Thoracic aorta (tissue), 2 donors: Measurements from ENCODE around the gene KDM7A. TPM values are rescaled to one million over a fixed set of nuclear protein-coding genes. Genes with fewer than 3 reads are reported as not detected.

ENCODE experiments used
- ATAC-seq: fragments of 150-250 bp; one replicate; pipeline ENCODE4 v1.8.0; 2017; ENCODE audit warnings: low read depth; ENCODE audit not compliant: insufficient number of reproducible peaks, low FRiP score
- DNase-seq: peaks from one replicate; pipeline ENCODE4 v3.0.0-alpha.2; 2020; ENCODE audit warnings: low spot score
- H3K27ac ChIP-seq, 2 donors: fragments of 200-600 bp; sonication (generic); 1 replicate in 1 of 2; 2 replicates in 1 of 2; pipeline ENCODE4 v1.5.1; 2016; ENCODE audit warnings: mild to moderate bottlenecking in 2 of 2, moderate library complexity in 2 of 2
- H3K27me3 ChIP-seq: fragments of 200-600 bp; sonication (generic); replicated peaks from 2 replicates; pipeline ENCODE4 v1.6.0; 2016; ENCODE audit warnings: mild to moderate bottlenecking; ENCODE audit not compliant: insufficient read depth
- H3K36me3 ChIP-seq: fragments of 200-600 bp; sonication (generic); one replicate; pipeline ENCODE4 v1.5.1; 2016
- H3K4me1 ChIP-seq, 2 donors: fragments of 200-600 bp; sonication (generic); 1 replicate in 1 of 2; 2 replicates in 1 of 2; pipeline versions ENCODE4 v1.5.1 to v1.6.0; 2016; ENCODE audit warnings: low read depth in 2 of 2, mild to moderate bottlenecking in 1 of 2; ENCODE audit not compliant: control insufficient read depth in 1 of 2
- H3K4me3 ChIP-seq: fragments of 200-600 bp; sonication (generic); 2 replicates; pipeline ENCODE4 v1.5.1; 2016; ENCODE audit warnings: mild to moderate bottlenecking
- H3K9me3 ChIP-seq: fragments of 200-600 bp; sonication (generic); 2 replicates; pipeline ENCODE4 v1.5.1; 2016
- CTCF ChIP-seq: fragments of 200-600 bp; sonication (generic); IDR thresholded peaks from one replicate; pipeline ENCODE4 v1.5.1; 2019; ENCODE audit warnings: antibody characterized with exemption
- total RNA-seq, 2 donors: library from RNA; depleted of rRNA; stranded (reverse); fragments of >200 nt; gene quantifications; one replicate each; pipeline versions ENCODE4 v1.1.0 to v1.2.3, GENCODE V29; 2016

The KDM7A gene
- total RNA-seq, 2 donors from 2014 or later, result 27.9 to 42.7 TPM

GRCh38 chr7:140080919-140081318 is 95.9 kb downstream of the KDM7A start:
- Histone ChIP-seq H3K36me3 (no peaks in the 10 kb centered on the region), H3K4me3 (no peak overlapping the region), H3K27ac (no peak overlapping the region), H3K27me3 (no peaks in the 10 kb centered on the region), H3K9me3 (no peaks in the 10 kb centered on the region), H3K4me1 (no peaks in the 10 kb centered on the region)
- ATAC-seq (no peak), DNase-seq (no peak)
- TF ChIP-seq CTCF, result no peak

DNA sequence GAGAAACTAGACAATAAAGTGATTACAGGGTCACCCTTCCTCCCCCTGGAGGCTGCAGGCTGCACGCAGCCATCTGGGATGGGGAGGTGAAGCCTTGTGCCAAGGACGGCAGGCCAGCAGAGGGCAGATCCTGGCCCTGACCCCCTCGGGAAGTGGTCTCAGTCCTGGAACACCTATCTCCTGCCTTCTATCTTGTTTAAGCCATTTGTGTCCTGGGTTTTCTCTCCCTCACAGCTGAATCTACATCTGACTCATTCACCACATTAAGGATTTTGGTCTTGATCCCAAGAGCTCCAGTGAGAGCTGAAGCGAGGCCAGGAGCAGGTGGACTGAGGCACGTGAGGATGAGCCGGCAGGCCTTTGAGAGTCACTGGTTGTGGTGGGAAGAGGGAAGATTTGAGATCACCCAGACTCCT is 97.7 kb downstream of the KDM7A start:
- Histone ChIP-seq H3K36me3 (no peaks in the 10 kb centered on the region), H3K4me1 (no peaks in the 10 kb centered on the region), H3K4me3 (no peak overlapping the region), H3K27me3 (no peaks in the 10 kb centered on the region), H3K9me3 (no peaks in the 10 kb centered on the region), H3K27ac (no peak overlapping the region)
- DNase-seq (no peak), ATAC-seq (no peak)
- no peak for TF ChIP-seq CTCF

DNA sequence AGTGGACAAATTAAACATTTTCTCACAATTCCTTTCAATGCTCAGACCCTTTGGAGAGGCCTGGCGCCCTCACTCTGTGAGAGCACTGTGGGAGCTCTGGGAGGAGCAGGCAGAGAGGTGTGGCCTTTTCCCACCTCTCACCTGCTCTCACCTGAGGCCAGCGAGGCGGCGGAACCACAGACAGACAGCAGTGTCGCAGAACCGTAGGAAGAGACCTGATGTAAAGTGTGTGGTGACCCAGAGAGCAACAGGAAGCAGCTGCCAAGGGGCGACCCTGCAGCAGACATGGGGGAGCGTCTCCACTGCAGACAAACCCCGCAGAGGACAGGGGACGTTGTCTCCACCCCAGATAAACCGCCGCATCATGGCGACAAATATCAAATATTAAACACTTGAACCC is 98.4 kb downstream of the KDM7A start:
- Histone ChIP-seq H3K4me1 (no peaks in the 10 kb centered on the region), H3K4me3 (no peak overlapping the region), H3K36me3 (no peaks in the 10 kb centered on the region), H3K27ac (no peak overlapping the region), H3K27me3 (no peaks in the 10 kb centered on the region), H3K9me3 (no peaks in the 10 kb centered on the region)
- ATAC-seq (no peak), DNase-seq (no peak)
- TF ChIP-seq CTCF, result no peak

DNA sequence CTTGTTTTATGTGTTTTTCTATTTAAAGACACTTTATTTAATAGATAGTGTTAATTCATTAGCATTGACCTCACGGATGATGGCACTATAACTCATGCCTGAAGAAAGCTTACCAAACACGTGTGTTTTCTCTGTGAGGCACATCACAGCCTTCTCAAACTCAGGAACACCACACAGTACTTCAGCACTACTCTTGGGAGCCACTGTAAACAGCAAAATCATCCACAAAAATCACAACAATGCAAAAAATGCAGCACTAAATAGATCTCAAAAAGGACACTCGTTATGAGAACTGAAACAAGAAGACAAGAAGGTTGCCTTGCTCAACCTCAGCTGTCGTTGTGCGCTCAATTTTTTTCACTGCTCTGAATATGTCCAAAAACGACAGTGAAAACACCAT is 102.0 kb downstream of the KDM7A start:
- ATAC-seq, result no peak
- Histone ChIP-seq H3K36me3 (no peaks in the 10 kb centered on the region), H3K9me3 (no peaks in the 10 kb centered on the region), H3K4me1 (no peaks in the 10 kb centered on the region), H3K27me3 (no peaks in the 10 kb centered on the region), H3K4me3 (no peak overlapping the region), H3K27ac (no peak overlapping the region)
- no peak for DNase-seq
- no peak for TF ChIP-seq CTCF

- TF ChIP-seq CTCF, result no peak
- Histone ChIP-seq H3K36me3 (no peaks in the 10 kb centered on the region), H3K4me1 (no peaks in the 10 kb centered on the region)
These were observed 106.2 kb downstream of the KDM7A start for GRCh38 chr7:140070546-140070945.

More at GRCh38 chr7:140070546-140070945, 106.2 kb downstream of the KDM7A start:
- Histone ChIP-seq H3K4me3 (no peak overlapping the region), H3K27ac (no peak overlapping the region), H3K9me3 (peaks cover 16% of the 10 kb centered on the region), H3K27me3 (no peaks in the 10 kb centered on the region)
- no peak for ATAC-seq
- DNase-seq, result no peak
